ENCODE data around the gene MEGF10. TPM values are rescaled to one million over a fixed set of nuclear protein-coding genes. Genes with fewer than 3 reads are reported as not detected.

Gene MEGF10
- total RNA-seq, 4 donors from 2014 or later: 0.50 to 2.9 (median 0.95) TPM

DNA sequence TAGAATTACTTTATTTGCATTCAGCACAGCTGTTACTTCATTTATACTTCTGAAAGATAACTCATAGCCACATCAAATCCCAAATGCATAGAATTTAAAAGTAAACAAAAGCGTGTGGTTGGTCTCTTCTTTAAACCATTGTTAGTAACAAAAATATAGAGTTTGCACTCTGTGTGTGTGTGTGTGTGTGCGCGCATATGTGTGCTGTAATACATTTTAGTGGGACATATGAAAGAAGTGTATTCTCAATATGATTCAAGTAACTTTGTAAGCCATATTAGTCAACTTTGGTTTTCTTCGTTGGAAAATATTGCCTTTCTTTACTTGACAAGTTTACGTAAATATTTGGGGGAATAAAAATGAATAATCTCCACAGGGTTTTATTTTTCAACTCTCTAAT, 120.8 kb downstream of the MEGF10 start:
- intact Hi-C loops (cut with DNase I): no loop called here
- WGBS: 84% methylated on average over 5 of the region's 5 CpGs
- Histone ChIP-seq H3K9me3 (no peaks in the 10 kb centered on the region), H3K4me1 (peaks cover 0 to 5% (median 0%) of the 10 kb centered on the region in 4 donors), H3K36me3 (no peaks in the 10 kb centered on the region), H3K27ac (replicated peaks in 1 of 4) (no peak overlapping the region), H3K27me3 (no peaks in the 10 kb centered on the region), H3K4me3 (no peak overlapping the region)
- DNase-seq (ENCODE audit: extremely low spot score): no peak
- TF ChIP-seq EP300 (IDR thresholded peaks at IDR 0.05) (no peak), POLR2AphosphoS5 (IDR thresholded peaks at IDR 0.05) (no peak), POLR2A (IDR thresholded peaks at IDR 0.05; ENCODE audit: low read depth) (no peak)
- TF ChIP-seq, protein P1, sequence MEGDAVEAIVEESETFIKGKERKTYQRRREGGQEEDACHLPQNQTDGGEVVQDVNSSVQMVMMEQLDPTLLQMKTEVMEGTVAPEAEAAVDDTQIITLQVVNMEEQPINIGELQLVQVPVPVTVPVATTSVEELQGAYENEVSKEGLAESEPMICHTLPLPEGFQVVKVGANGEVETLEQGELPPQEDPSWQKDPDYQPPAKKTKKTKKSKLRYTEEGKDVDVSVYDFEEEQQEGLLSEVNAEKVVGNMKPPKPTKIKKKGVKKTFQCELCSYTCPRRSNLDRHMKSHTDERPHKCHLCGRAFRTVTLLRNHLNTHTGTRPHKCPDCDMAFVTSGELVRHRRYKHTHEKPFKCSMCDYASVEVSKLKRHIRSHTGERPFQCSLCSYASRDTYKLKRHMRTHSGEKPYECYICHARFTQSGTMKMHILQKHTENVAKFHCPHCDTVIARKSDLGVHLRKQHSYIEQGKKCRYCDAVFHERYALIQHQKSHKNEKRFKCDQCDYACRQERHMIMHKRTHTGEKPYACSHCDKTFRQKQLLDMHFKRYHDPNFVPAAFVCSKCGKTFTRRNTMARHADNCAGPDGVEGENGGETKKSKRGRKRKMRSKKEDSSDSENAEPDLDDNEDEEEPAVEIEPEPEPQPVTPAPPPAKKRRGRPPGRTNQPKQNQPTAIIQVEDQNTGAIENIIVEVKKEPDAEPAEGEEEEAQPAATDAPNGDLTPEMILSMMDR (IDR thresholded peaks at IDR 0.05): no peak

DNA sequence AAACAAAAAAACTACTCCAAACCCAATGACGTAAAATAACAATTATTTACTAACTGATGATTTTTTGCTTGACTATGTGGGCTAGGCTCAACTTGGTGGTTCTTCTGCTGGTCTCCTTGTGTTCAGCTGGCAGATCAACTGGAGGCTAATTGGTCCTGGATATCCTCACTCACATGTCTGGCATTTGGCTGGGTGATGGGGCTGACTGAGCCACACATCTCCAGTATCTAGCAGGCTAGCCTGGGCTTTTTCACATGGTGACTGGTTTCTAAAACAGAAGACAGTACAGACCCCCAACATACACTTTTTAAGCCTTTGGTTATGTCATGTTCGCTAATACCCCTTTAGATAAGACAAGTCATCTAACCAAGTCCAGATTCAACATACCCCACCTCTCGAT, 122.1 kb downstream of the MEGF10 start:
- 96% methylated on average over 3 of the region's 3 CpGs for WGBS
- TF ChIP-seq POLR2A (IDR thresholded peaks at IDR 0.05; ENCODE audit: low read depth) (no peak), EP300 (IDR thresholded peaks at IDR 0.05) (no peak), POLR2AphosphoS5 (IDR thresholded peaks at IDR 0.05) (no peak)
- TF ChIP-seq, protein P1 (IDR thresholded peaks at IDR 0.05): no peak
- Histone ChIP-seq H3K9me3 (no peaks in the 10 kb centered on the region), H3K36me3 (no peaks in the 10 kb centered on the region), H3K4me3 (no peak overlapping the region), H3K27ac (replicated peaks in 1 of 4) (no peak overlapping the region), H3K4me1 (peaks cover 0 to 5% (median 0%) of the 10 kb centered on the region in 4 donors), H3K27me3 (no peaks in the 10 kb centered on the region)
- DNase-seq (ENCODE audit: extremely low spot score): no peak
- intact Hi-C loops (cut with DNase I): no loop called here

DNA sequence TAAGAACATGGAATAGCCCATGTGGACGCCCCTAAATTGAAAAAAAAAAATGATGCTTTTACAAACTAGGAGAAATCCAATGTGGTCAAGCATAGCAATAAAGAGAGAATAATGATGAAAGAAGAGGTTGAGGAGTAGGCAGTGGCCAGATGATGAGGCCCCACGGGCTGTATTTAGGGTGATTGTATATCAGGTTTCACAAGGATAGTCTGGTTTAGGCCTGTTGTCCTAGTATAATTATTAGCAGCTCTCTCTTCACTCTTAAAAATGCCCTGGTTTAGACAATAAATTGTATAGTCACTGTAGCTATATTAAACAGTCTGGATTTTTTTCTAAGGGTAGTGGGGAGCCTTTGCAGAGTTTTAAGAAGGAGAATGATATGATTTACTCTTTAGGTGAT, 124.4 kb downstream of the MEGF10 start:
- intact Hi-C loops (cut with DNase I): no loop called here
- WGBS: 74% methylated on average over 2 of the region's 2 CpGs
- TF ChIP-seq, protein P1 (IDR thresholded peaks at IDR 0.05): no peak
- TF ChIP-seq POLR2A (IDR thresholded peaks at IDR 0.05; ENCODE audit: low read depth) (no peak), POLR2AphosphoS5 (IDR thresholded peaks at IDR 0.05) (no peak), EP300 (IDR thresholded peaks at IDR 0.05) (no peak)
- Histone ChIP-seq H3K9me3 (no peaks in the 10 kb centered on the region), H3K27me3 (no peaks in the 10 kb centered on the region), H3K4me3 (no peak overlapping the region), H3K36me3 (no peaks in the 10 kb centered on the region), H3K27ac (replicated peaks in 1 of 4) (no peak overlapping the region), H3K4me1 (no peaks in the 10 kb centered on the region)
- DNase-seq (ENCODE audit: extremely low spot score): no peak

DNA sequence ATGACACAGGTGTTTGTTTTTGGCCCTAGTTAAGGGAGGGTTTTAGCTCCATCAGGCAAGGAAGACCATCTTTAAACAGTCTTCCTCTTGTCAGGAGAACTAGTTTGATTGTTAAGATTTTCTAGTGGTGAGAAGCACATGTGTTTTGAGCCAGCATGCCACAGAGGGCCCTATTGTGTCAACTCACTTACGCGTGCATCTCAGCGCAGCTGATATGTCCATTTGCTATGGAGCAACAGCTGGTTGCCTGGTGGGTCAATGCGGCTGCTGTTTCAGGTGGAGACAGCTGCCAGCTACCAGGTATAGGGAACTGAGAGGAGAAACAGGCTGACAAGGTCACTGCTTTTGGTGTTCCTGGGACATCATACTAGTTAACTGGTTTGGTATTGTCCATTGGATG, 126.3 kb downstream of the MEGF10 start:
- Histone ChIP-seq H3K27ac (replicated peaks in 1 of 4) (no peak overlapping the region), H3K4me1 (no peaks in the 10 kb centered on the region), H3K9me3 (no peaks in the 10 kb centered on the region), H3K27me3 (no peaks in the 10 kb centered on the region), H3K36me3 (no peaks in the 10 kb centered on the region), H3K4me3 (no peak overlapping the region)
- WGBS: 100% methylated on average over 4 of the region's 4 CpGs
- no peak for TF ChIP-seq POLR2A (IDR thresholded peaks at IDR 0.05; ENCODE audit: low read depth)
- TF ChIP-seq, protein P1 (IDR thresholded peaks at IDR 0.05): no peak
- no peak for TF ChIP-seq POLR2AphosphoS5 (IDR thresholded peaks at IDR 0.05)
- TF ChIP-seq EP300 (IDR thresholded peaks at IDR 0.05): no peak
- DNase-seq (ENCODE audit: extremely low spot score): no peak
- intact Hi-C loops (cut with DNase I): no loop called here

DNA sequence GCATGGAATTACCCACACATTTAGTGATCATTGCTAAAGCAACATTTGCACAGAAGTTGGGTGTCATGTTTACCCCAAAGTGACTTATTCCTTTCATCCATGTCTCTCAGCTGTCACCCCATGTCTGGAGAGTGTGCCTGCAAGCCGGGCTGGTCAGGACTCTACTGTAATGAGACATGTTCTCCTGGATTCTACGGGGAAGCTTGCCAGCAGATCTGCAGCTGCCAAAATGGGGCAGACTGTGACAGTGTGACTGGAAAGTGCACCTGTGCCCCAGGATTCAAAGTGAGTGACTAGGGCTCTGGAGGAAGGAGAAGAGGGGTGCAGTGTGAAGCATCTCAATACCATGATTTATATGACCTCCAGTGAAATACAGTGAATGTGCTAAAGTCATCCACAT, 126.9 kb downstream of the MEGF10 start:
- H3K36me3 ChIP-seq: no peaks in the 10 kb centered on the region
- no peaks in the 10 kb centered on the region for H3K27me3 ChIP-seq
- no peak overlapping the region for H3K27ac ChIP-seq (replicated peaks in 1 of 4)
- H3K4me1 ChIP-seq: no peaks in the 10 kb centered on the region
- TF ChIP-seq, protein P1 (IDR thresholded peaks at IDR 0.05): no peak
- TF ChIP-seq POLR2AphosphoS5 (IDR thresholded peaks at IDR 0.05) (no peak), POLR2A (IDR thresholded peaks at IDR 0.05; ENCODE audit: low read depth) (no peak), EP300 (IDR thresholded peaks at IDR 0.05) (no peak)
- intact Hi-C loops (cut with DNase I): no loop called here
- DNase-seq (ENCODE audit: extremely low spot score): no peak
- H3K4me3 ChIP-seq: no peak overlapping the region
- H3K9me3 ChIP-seq: no peaks in the 10 kb centered on the region
- 87% methylated on average over 2 of the region's 2 CpGs for WGBS

Measured in esophagus muscularis mucosa (tissue), 4 donors.